B cell (primary cell): ENCODE measurements around the gene OR9Q1. TPM values are rescaled to one million over a fixed set of nuclear protein-coding genes. Genes with fewer than 3 reads are reported as not detected.

ENCODE experiments used
- ATAC-seq: fragments of 200-7000 bp; cut with Tn5 transposase; one replicate; pipeline ENCODE4 v1.10.0; 2021; ENCODE audit warnings: low read depth, mild to moderate bottlenecking, moderate number of reproducible peaks, moderate library complexity
- CTCF ChIA-PET: fragments of 350-600 bp; sonication (Branson Sonifier 250); formaldehyde crosslinking; loops from one replicate; lab custom pipeline; 2021; ENCODE audit warnings: antibody characterized with exemption, inconsistent platforms; lab: Charles Lee
- POLR2A ChIA-PET: fragments of 350-600 bp; sonication (Branson Sonifier 250); formaldehyde crosslinking; loops from one replicate; lab custom pipeline; 2021; ENCODE audit warnings: antibody characterized with exemption; lab: Charles Lee
- DNase-seq: peaks from one replicate; pipeline ENCODE4 v3.0.0; 2013
- H2AFZ ChIP-seq: 2 replicates; pipeline ENCODE4 v1.6.1; 2012; ENCODE audit warnings: mild to moderate bottlenecking, low read depth, low read length; ENCODE audit not compliant: insufficient read depth, poor library complexity, severe bottlenecking
- H3K27ac ChIP-seq, 2 donors: 1 replicate in 1 of 2; 2 replicates in 1 of 2; pipeline ENCODE4 v1.5.1; 2012 to 2013; ENCODE audit warnings: low read length in 2 of 2, mild to moderate bottlenecking in 2 of 2, moderate library complexity in 1 of 2
- H3K27me3 ChIP-seq, 4 experiments: fragments of 200-600 bp in 1 of 4; sonication (generic) in 1 of 4; replicated peaks in 1 of 4; 1 replicate in 2 of 4; 2 replicates in 2 of 4; pipeline versions ENCODE4 v1.6.1 to v1.7.0; 2013 to 2016; ENCODE audit warnings: low read length in 3 of 4, mild to moderate bottlenecking in 2 of 4, mixed read lengths in 1 of 4, moderate library complexity in 1 of 4; ENCODE audit not compliant: insufficient read depth in 4 of 4, control insufficient read depth in 3 of 4; ENCODE audit errors: control extremely low read depth in 1 of 4
- H3K36me3 ChIP-seq, 2 experiments: replicated peaks in 1 of 2; 1 replicate in 1 of 2; 2 replicates in 1 of 2; pipeline versions ENCODE4 v1.6.1 to v1.7.1; 2013; ENCODE audit warnings: low read length in 1 of 2; ENCODE audit not compliant: insufficient read depth in 2 of 2, control insufficient read depth in 1 of 2; ENCODE audit errors: control extremely low read depth in 1 of 2, extremely low read depth in 1 of 2
- H3K4me1 ChIP-seq, 2 donors: fragments of 200-600 bp in 1 of 2; sonication (generic) in 1 of 2; 1 replicate in 1 of 2; 2 replicates in 1 of 2; pipeline versions ENCODE4 v1.5.1 to v1.6.1; 2013 to 2017; ENCODE audit warnings: low read length in 2 of 2; ENCODE audit not compliant: control insufficient read depth in 2 of 2, insufficient read depth in 2 of 2
- H3K4me2 ChIP-seq: replicated peaks from 2 replicates; pipeline ENCODE3; 2012; ENCODE audit warnings: mild to moderate bottlenecking, low read depth, low read length; ENCODE audit not compliant: poor library complexity, severe bottlenecking
- H3K4me3 ChIP-seq, 5 experiments: fragments of 200-600 bp in 1 of 5; sonication (generic) in 1 of 5; 1 replicate in 3 of 5; 2 replicates in 2 of 5; pipeline versions ENCODE4 v1.5.1 to v1.7.0; 2011 to 2016; ENCODE audit warnings: low read length in 4 of 5, mild to moderate bottlenecking in 4 of 5, low read depth in 2 of 5, control low read depth in 1 of 5, moderate library complexity in 1 of 5; ENCODE audit not compliant: insufficient read depth in 1 of 5; ENCODE audit errors: control extremely low read depth in 1 of 5, extremely low read depth in 1 of 5
- H3K79me2 ChIP-seq: fragments of 200-600 bp; sonication (generic); one replicate; pipeline ENCODE4 v1.6.0; 2016; ENCODE audit warnings: low read length; ENCODE audit not compliant: control insufficient read depth, insufficient read depth
- H3K9ac ChIP-seq: fragments of 200-600 bp; sonication (generic); 2 replicates; pipeline ENCODE4 v1.6.1; 2017; ENCODE audit warnings: mild to moderate bottlenecking, low read length, moderate library complexity
- H3K9me3 ChIP-seq, 3 donors: one replicate each; pipeline versions ENCODE4 v1.6.1 to v1.7.1; 2013; ENCODE audit warnings: low read length in 2 of 3; ENCODE audit not compliant: control insufficient read depth in 2 of 3, insufficient read depth in 1 of 3; ENCODE audit errors: control extremely low read depth in 1 of 3
- H4K20me1 ChIP-seq: 2 replicates; pipeline ENCODE4 v1.6.0; 2012; ENCODE audit warnings: mild to moderate bottlenecking, low read length; ENCODE audit not compliant: insufficient read depth, control insufficient read depth, poor library complexity, severe bottlenecking
- H3K27ac Mint-ChIP-seq: one replicate; pipeline ENCODE4 v1.8.0; 2021; ENCODE audit warnings: mixed read lengths
- H3K27me3 Mint-ChIP-seq: one replicate; pipeline ENCODE4 v1.8.0; 2021; ENCODE audit warnings: mixed read lengths
- H3K4me1 Mint-ChIP-seq: one replicate; pipeline ENCODE4 v1.8.0; 2021; ENCODE audit warnings: mixed read lengths
- H3K4me3 Mint-ChIP-seq: one replicate; pipeline ENCODE4 v1.8.0; 2021; ENCODE audit warnings: mixed read lengths
- H3K9me3 Mint-ChIP-seq: one replicate; pipeline ENCODE4 v1.8.0; 2022; ENCODE audit warnings: mixed read lengths; ENCODE audit not compliant: insufficient read depth
- CTCF ChIP-seq: fragments of 200-600 bp; IDR thresholded peaks from one replicate; pipeline ENCODE4 v1.8.0; 2022; ENCODE audit warnings: antibody characterized with exemption, mild to moderate bottlenecking
- EZH2 ChIP-seq: IDR thresholded peaks from 2 replicates; pipeline ENCODE4 v1.6.1; 2012; ENCODE audit warnings: borderline replicate concordance, low read depth, mild to moderate bottlenecking, moderate library complexity, low read length; ENCODE audit not compliant: insufficient read depth, poor library complexity, severe bottlenecking
- WGBS: methylation state at CpG from one replicate; pipeline ENCODE4 v1.1.5; 2013; ENCODE audit warnings: missing lambda C conversion rate; ENCODE audit not compliant: insufficient coverage; 5-methylcytosine and 5-hydroxymethylcytosine counted together
- intact Hi-C: fragments of 100-400 bp; cut with micrococcal nuclease; formaldehyde crosslinking; loops from one replicate; pipeline ENCODE4 v1.10.0; 2022
- polyA plus RNA-seq: library from polyadenylated mRNA; depleted of rRNA; stranded (reverse); fragments of >200 nt; gene quantifications from 2 replicates; pipeline ENCODE4 v1.2.3, GENCODE V29; 2012
- total RNA-seq, 2 donors: library from RNA; stranded (reverse); fragments of 120-200 nt in 1 of 2; gene quantifications; 1 replicate in 1 of 2; 2 replicates in 1 of 2; pipeline versions ENCODE4 v1.2.3 to v1.2.4, GENCODE V29; 2013 to 2022

The OR9Q1 gene
- total and polyA plus RNA-seq, 2 donors (not counting 1 experiment from before 2014, with no cell fraction given), result not detected

- Histone ChIP-seq H3K79me2 (no peaks in the 10 kb centered on the region), H3K27ac (no peak overlapping the region), H3K36me3 (no peaks in the 10 kb centered on the region), H4K20me1 (no peaks in the 10 kb centered on the region), H3K4me2 (no peak overlapping the region), H3K4me3 (no peak overlapping the region), H2AFZ (no peak overlapping the region), H3K27me3 (no peaks in the 10 kb centered on the region), H3K4me1 (no peaks in the 10 kb centered on the region), H3K9ac (no peak overlapping the region), H3K9me3 (peaks cover 0 to 4% (median 2%) of the 10 kb centered on the region in 3 donors)
- Mint-ChIP-seq H3K9me3 (peaks cover 6% of the 10 kb centered on the region), H3K27me3 (peaks cover 4% of the 10 kb centered on the region), H3K27ac (no peak overlapping the region), H3K4me1 (no peaks in the 10 kb centered on the region), H3K4me3 (no peak overlapping the region)
- POLR2A ChIA-PET, result no interaction called here
- TF ChIP-seq CTCF, result no peak
- no peak for TF ChIP-seq EZH2
- ATAC-seq, result no peak
- CTCF ChIA-PET, result no interaction called here
- no CpG with 5 or more reads among the region's 2 CpGs for WGBS
- no peak for DNase-seq
- intact Hi-C loops, result no loop called here
Measured at GRCh38 chr11:58097437-58097836, 73.8 kb downstream of the OR9Q1 start.

GRCh38 chr11:58121096-58121495, 97.4 kb downstream of the OR9Q1 start:
- H3K27ac ChIP-seq, result no peak overlapping the region
- DNase-seq (no peak), ATAC-seq (no peak)
- no peaks in the 10 kb centered on the region for H4K20me1 ChIP-seq
- no peaks in the 10 kb centered on the region for H3K36me3 ChIP-seq
- H3K27ac Mint-ChIP-seq, result no peak overlapping the region
- H3K27me3 ChIP-seq, result no peaks in the 10 kb centered on the region
- H3K4me3 Mint-ChIP-seq, result no peak overlapping the region
- no CpG with 5 or more reads among the region's 1 CpG for WGBS
- H3K9me3 Mint-ChIP-seq, result no peaks in the 10 kb centered on the region
- H3K79me2 ChIP-seq, result no peaks in the 10 kb centered on the region
- CTCF ChIA-PET, result interaction anchor here (0.5 kb wide), 1 partner anchor 656 kb away, joined by 3 read pairs; no protein-coding TSS in a partner anchor
- H3K27me3 Mint-ChIP-seq, result peaks cover 9% of the 10 kb centered on the region
- H3K4me2 ChIP-seq, result no peak overlapping the region
- TF ChIP-seq CTCF (no peak), EZH2 (no peak)
- no peaks in the 10 kb centered on the region for H3K4me1 Mint-ChIP-seq
- POLR2A ChIA-PET, result no interaction called here
- intact Hi-C loops, result no loop called here
- H3K9ac ChIP-seq, result no peak overlapping the region
- no peak overlapping the region for H2AFZ ChIP-seq
- H3K9me3 ChIP-seq, result no peaks in the 10 kb centered on the region
- no peaks in the 10 kb centered on the region for H3K4me1 ChIP-seq
- H3K4me3 ChIP-seq, result no peak overlapping the region
